GM23338 (cell line): ENCODE results near the gene POM121L2.

Experiments
- CREB1 ChIP-seq: fragments of 250-450 bp; sonication (Bioruptor Pico); IDR thresholded peaks from 2 replicates; pipeline ENCODE4 v1.5.0; 2020; ENCODE audit warnings: low read depth, mild to moderate bottlenecking, moderate library complexity
- POLR2AphosphoS5 ChIP-seq: IDR thresholded peaks from 2 replicates; pipeline ENCODE4 v1.6.1; 2016; ENCODE audit warnings: antibody characterized with exemption, low read depth
- TF ChIP-seq, protein P1 (sequence below), 2 experiments: fragments of 200-600 bp in 1 of 2; sonication (generic) in 1 of 2; conservative IDR thresholded peaks; 2 replicates each; pipeline versions ENCODE4 v1.5.1 to v1.6.1; 2016 to 2017; ENCODE audit warnings: antibody characterized with exemption in 2 of 2, low read depth in 2 of 2, mild to moderate bottlenecking in 2 of 2, moderate library complexity in 1 of 2
- TF ChIP-seq, protein P2 (sequence below): IDR thresholded peaks from one replicate; pipeline ENCODE4 v1.6.1; 2018; ENCODE audit warnings: antibody characterized with exemption; ENCODE audit not compliant: unreplicated experiment

DNA sequence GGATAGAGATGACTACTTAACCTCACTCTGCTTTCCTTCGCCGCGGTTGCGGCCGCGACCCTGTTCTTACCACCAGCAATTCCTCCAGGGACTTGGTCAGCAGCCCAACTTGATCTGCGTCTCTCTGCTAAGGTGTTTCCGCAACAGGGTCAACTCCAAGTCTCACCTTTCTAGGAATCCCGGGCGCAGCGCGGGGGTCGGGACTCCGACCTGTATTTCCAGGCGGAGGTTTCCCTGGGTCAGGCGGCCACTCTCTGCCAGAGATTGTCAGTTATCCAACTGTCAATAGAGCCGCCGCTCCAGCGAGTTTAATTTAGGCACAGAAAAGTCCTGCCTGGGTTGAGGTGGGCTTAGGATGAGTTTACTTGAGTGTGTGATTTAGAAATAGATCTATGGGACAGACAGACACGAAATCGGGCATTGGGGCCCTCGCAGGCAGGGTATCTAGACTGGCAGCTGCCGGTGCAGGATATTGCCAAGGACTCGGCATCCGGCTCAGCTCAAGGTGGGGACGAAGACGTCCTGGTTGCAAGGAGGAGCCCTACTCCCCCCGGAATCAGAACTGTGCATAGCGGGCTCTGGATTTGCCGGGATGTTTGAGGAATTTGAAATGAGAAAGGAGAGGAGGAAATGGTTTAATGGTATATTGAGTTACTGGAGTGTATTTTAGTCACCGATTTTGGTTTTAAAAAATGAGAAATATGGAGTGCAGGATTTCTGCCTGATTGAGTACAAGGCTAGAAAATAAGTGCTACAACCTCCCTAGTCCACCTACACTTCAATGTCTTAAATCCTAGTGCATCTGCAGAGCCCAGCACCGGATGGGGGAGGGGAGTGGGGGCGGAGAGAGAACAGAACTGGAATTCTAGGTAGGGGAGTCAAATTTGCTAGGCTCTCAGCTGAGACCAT is 23.7 kb downstream of the POM121L2 start:
- TF ChIP-seq POLR2AphosphoS5 (no peak), CREB1 (CRISPR knock-in tag) (no peak)
- TF ChIP-seq, protein P1, sequence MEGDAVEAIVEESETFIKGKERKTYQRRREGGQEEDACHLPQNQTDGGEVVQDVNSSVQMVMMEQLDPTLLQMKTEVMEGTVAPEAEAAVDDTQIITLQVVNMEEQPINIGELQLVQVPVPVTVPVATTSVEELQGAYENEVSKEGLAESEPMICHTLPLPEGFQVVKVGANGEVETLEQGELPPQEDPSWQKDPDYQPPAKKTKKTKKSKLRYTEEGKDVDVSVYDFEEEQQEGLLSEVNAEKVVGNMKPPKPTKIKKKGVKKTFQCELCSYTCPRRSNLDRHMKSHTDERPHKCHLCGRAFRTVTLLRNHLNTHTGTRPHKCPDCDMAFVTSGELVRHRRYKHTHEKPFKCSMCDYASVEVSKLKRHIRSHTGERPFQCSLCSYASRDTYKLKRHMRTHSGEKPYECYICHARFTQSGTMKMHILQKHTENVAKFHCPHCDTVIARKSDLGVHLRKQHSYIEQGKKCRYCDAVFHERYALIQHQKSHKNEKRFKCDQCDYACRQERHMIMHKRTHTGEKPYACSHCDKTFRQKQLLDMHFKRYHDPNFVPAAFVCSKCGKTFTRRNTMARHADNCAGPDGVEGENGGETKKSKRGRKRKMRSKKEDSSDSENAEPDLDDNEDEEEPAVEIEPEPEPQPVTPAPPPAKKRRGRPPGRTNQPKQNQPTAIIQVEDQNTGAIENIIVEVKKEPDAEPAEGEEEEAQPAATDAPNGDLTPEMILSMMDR (conservative IDR thresholded peaks at IDR 0.05; ENCODE audit: low read depth in 2 of 2) = no peak
- TF ChIP-seq, protein P2, sequence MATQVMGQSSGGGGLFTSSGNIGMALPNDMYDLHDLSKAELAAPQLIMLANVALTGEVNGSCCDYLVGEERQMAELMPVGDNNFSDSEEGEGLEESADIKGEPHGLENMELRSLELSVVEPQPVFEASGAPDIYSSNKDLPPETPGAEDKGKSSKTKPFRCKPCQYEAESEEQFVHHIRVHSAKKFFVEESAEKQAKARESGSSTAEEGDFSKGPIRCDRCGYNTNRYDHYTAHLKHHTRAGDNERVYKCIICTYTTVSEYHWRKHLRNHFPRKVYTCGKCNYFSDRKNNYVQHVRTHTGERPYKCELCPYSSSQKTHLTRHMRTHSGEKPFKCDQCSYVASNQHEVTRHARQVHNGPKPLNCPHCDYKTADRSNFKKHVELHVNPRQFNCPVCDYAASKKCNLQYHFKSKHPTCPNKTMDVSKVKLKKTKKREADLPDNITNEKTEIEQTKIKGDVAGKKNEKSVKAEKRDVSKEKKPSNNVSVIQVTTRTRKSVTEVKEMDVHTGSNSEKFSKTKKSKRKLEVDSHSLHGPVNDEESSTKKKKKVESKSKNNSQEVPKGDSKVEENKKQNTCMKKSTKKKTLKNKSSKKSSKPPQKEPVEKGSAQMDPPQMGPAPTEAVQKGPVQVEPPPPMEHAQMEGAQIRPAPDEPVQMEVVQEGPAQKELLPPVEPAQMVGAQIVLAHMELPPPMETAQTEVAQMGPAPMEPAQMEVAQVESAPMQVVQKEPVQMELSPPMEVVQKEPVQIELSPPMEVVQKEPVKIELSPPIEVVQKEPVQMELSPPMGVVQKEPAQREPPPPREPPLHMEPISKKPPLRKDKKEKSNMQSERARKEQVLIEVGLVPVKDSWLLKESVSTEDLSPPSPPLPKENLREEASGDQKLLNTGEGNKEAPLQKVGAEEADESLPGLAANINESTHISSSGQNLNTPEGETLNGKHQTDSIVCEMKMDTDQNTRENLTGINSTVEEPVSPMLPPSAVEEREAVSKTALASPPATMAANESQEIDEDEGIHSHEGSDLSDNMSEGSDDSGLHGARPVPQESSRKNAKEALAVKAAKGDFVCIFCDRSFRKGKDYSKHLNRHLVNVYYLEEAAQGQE = no peak
